GM19468 (cell line): Measurements from ENCODE around the gene SPATA31C2.
"Not testable (repeated sequence)": the region's sequence is repeated elsewhere in the genome, so short reads cannot be mapped to it uniquely, and the experiment has no call there.

Experiments
- ATAC-seq: cut with Tn5 transposase; IDR thresholded peaks from one replicate; pipeline ENCODE4 v1.9.1; 2021; ENCODE audit warnings: mild to moderate bottlenecking, moderate library complexity, moderate number of reproducible peaks; ENCODE audit not compliant: unreplicated experiment; ENCODE audit errors: extremely low read depth

Gene SPATA31C2

DNA sequence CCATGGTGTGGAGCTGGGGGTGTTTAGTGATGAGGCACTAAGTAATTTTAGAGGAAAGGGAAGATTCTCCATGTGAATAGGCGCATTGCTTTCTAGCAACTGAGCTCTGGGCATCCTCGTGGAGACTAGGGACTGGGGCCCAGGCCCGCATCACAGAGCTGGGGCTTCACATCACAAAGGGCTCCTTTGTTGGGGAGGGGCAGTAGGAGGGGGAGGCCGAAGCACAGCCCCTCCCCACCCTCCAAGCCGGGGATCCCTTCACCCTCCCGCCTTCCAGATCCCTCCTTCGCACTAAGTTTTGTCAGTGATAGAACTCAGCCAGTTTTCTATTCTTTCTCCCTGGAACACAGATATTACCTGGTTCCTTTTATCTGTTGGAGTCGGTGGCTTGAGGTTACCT lies at the start of gene SPATA31C2:
Gene SPATA31C2 (minus strand): TSS at position 101 of the 400 bp plus-strand sequence. CDS start 29 bp downstream, at position 72.
- ATAC-seq: not testable (repeated sequence)

DNA sequence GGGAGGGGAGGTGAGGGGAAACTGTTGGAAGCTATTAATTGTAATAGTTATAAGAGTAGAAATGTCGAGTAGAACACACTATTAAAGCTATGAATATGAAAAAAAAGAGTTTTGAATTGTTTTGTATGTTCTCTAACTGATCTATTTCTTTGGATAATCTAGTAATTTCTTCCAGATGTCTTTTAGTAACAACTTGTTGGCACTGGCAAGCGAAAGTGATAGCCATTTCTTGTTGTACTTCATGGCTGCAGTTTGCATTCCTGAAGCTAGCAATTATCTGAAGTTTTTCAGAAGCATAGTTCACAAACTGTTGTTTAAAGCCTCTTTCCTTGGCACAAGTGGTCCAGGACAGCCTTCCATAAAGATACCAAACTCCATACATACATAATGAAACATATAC lies 49.4 kb upstream of the SPATA31C2 start:
- no peak for ATAC-seq

DNA sequence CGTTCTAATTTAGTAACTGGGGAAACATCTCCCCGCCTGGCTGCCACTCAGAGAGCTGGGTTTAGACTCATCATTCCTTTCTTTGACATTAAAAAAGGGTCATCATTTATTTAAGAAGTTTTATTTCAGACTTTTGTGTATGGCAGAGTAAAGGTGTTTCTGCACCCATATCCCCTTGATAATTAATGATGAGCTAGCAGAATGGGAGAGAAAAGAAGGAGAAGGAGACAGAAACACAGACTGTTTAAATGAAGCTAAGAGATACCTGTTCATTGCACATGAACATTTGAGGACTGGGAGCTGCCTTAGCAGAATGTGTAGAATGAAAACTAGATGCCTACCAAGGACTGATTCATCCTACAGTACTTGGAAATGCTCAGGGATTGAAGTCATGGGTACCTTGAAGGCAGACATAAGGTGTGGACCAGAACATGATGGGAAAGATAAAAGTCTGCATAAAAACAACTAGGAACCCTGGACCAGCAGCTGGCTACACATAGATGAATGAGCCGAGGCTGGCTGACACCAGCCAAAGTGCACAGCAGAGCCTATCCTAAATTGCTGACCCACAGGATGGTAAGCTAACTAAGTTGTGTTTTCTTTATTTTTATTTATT lies 48.3 kb upstream of the SPATA31C2 start:
- no peak for ATAC-seq

DNA sequence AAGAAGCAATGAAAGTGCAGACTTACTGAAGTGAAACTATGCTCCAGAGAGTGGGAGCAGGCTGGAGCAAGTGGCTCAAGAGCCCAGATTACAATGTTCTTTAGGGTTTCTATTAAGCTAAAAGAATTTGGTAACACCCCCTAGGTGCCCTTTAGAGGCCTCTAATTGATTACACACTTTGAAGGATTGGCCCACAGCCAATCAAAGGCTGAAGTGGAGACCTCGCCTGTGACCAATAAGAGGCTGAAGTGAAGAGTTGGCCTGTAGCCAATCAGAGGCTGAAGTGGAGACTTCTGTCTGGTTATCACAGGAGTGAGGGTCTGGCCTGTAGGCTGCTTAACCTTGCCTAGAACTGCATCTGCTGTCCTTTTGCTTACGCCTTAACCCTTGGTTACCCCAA lies 46.7 kb upstream of the SPATA31C2 start:
- ATAC-seq: no peak

DNA sequence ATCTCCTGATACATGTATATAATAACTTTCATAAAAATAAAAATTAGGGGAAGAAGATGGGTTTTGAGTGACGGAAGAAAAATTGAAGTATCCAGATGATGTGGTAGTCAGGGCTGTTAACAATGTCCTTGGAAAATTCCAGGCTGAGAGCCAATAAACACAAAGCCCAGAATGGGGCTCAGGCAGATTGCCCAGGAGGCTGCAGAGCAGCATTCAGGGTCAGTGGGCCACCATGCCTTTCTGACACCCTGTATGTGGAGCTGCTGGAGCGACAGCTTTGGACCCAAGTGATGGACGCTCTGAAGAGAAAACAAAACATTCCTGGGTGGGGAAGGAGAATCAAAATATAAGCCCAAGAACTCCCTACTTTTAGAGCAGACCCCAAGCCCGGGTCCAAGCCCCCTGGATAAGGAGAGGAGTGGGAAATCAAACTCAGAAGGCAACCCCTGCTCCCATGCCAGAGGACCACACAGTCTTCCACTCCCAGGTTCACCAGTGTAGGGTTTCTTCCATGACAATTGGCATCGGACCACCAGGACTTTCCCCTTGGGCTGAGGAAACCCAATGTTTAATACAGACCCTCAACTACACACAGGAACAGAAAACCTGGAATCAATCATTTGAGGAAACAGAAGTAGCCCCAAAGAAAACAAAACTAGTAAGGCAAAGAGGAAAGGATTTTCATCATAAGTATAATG lies 45.7 kb upstream of the SPATA31C2 start:
- no peak for ATAC-seq

DNA sequence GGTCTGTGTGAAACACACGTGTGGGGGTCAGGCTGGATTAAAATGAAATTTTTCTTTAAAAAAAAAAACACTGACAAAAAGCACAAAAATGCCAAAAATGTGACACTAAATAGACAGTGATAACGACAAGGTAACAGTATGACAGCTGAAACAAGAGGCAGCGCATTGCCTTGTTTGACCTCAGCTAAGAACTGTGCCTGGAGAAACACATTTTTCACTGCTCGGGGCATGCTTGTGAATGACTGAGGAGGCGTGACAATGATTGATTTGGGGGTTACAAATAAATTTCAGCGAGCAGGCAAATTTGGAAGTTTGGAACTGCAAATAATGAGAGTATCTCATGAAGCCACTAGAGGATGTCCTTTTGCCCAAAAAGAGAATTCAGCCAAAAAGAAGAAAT lies 44.2 kb upstream of the SPATA31C2 start:
- no peak for ATAC-seq

DNA sequence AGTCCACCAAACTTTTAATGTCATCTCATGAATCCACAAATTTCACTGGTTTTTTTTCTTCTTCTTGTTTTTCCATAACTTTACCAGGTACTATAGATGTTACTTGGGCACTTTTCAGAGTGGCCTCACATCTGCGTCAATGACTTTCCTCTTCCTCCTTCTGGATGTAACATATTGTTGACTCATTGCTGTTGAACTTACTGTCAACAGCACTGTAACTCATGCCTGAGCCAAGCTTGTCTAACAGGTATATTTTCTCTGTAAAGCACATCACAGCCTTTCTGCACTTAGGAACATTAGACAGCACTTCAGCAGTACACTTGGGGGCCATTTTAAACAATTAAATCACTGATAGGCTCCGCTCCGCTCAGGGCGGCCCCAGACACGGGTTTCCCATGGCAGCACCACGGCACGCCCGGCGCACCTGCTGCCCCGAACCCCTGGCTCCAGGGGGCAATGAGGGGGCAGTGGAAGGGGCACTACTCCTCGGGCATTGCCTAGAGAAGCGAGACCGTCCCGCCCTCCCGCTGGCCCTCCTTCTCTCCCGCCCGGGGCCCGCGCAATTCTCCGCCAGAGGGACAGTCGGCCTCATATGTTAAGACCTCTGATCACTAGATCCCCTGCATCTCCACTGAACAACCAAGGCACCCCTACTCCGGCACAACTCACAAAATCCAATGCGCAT lies 41.9 kb upstream of the SPATA31C2 start:
- ATAC-seq: no peak

DNA sequence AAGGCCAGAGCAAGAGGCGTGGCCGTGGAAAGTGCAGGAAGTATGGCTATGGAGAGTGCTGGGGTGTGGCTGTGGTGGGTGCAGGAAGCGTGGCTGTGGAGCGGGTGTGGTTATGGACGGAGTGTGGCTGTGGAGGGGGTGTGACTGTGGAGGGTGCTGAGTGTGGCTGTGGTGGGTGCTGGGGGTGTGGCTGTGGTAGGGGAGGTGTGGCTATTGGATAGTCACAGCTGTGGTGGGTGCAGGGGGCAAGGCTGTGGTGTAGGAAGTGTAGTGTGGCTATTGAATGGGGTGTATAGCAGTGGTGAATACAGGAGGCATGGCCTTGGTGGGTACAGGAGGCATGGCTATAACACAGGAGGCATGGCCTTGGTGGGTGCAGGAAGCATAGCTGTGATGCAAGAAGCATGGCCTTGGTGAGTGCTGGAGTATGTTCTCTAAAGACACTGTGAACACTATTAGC lies 40.8 kb upstream of the SPATA31C2 start:
- ATAC-seq: no peak

DNA sequence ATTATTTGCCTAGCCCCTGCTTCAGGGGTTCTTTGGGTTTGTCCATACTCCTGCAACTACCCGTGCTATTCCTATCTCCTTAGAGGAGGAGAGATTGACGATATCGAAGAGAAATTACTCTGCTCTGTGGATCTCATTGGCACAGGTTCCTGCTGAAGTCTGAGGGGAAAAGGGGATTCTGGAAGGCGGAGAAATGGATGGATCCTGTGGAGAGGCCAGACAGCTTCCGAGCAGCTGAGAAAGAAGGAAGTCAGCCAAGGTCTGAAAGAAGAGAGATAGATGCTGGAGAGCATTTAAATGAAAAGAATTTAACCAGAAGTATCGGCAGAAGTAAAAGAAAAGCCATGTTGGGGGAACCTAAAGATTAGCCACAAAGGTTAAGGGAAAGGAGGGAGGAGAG lies 40.4 kb upstream of the SPATA31C2 start:
- ATAC-seq: no peak

DNA sequence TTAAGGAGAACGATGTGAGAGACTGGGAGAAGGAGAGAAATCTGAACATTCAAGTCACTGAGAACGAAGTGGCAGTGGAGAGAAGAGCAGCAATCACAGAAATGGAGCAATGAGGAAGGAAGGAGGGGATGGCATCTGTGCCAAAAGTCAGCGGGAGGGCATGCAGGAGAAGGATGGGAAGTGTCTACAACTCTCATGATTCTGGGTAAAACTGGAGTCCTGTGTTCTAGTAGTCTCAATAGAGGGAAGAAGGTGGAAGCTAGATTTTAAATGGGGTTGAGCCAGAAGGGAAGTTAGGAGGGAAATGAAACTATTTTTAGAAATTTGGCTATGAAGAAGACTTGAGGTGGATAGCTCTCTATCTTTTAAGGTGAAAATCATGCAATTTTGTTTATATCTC lies 39.1 kb upstream of the SPATA31C2 start:
- ATAC-seq: no peak

DNA sequence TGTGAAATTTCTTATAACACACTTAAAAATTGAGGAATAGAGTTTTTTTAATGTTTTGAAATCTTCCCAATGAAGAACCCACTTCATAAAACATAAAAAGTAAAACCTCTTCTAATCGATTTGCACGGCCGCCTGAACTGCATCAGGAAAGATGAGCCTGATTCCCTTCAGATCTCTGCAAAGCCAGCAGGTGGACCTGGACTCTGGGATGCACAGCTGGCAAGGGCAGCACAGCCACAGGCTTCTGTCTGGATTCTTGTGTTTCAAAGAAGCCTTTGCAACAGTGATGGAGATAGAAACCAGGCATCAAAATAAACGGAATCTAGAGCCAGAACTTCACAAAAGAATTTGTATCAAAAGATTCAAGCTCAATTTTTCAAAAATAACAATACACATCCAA lies 36.0 kb upstream of the SPATA31C2 start:
- no peak for ATAC-seq

DNA sequence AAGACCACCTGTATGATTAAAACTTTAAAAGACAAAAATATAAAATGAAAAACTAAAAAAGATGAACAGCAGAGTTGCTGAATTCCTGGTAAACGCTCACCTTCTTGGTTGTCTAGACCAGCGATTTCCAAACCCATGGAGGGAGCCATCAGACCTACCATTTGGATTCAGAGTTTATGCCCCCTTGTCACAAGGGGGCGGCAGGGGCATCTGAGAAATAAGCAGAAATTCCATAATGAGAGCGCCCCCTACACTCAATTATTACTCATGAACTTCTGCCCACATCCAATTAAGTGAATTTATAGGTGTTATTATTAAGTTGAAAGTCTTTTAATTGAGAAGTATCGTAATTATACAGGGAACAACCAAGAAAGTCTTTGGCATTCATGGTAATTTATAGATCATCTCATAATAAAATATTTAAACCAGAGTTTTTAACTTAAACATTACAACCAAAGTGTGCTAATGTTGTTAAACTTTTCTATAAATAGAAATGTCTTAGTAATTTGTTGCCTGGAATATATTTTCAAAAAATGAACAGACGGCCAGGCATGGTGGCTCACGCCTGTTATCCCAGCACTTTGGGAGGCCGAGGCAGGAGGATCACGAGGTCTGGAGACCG lies 35.2 kb upstream of the SPATA31C2 start:
- ATAC-seq: no peak

DNA sequence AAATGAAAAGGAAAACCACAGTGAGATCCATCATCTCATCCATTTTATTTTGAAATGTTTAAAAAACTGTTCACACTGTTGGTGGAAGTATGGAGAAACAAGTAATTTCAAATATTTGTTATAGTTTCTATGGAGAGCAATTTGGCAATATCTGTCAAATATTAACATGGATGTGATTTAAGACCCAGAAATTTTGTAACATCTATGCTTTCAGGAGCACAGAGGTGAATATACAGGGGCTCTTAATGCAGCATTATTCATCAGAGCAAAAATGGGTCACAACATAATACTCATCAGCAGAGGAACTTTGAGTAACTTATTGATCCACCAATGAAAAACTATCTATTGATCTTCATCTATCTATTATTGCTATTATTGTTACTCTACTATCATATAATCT lies 31.4 kb upstream of the SPATA31C2 start:
- no peak for ATAC-seq

DNA sequence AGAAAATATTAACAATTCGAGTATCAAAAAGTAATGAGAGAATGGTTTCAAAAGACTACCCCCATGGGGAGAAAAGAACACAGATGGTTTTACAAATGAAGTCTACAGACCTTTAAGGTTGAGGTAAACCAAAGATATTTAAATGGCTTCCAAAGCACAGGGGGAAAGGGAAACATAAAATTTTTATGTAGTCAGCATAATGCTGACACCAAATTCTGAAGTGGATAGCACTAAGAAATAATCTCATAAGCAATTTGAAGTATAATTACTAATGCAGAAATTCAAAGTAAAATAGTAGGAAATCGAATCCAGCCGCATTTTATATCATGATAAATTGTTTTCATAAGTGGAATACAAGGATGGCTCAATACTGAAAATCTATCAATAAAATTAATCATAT lies 30.3 kb upstream of the SPATA31C2 start:
- no peak for ATAC-seq

DNA sequence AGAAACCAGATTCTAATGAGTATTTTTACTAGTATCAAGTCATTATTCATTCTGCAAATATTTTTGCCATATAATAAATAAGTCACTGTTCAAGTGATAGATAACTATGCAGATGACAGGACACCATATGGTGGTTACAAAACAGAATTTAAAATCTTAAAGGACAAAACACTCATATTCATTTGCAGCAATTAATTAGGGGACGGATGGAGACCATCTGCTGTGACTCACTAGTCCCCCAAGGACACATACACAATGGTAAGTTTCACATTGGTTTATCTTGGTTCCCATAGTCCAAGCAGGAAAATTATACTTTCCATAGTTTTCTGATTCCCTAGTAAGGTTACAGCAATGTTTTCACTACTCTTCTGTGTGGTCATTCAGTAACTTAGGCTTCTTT lies 28.4 kb upstream of the SPATA31C2 start:
- no peak for ATAC-seq

DNA sequence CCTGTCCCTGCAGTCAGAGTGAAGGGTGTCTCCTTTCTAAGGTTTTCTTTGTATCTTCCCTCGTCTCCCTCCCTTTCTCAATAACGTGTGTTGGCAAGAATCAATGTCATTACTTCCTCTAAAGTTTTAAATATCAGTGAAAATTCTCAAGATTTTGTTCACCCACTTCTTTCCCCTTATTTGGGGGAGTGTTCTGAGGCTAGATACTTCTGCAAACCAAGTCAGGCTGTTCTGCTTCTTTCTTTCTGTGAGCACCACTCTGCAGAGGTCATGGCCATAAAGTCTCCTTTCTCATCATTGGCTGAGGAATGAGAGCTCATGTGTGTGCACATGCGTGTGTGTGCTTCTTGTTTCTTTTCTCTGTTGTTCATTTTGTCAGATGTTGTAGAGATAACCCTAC lies 26.6 kb upstream of the SPATA31C2 start:
- ATAC-seq: no peak

DNA sequence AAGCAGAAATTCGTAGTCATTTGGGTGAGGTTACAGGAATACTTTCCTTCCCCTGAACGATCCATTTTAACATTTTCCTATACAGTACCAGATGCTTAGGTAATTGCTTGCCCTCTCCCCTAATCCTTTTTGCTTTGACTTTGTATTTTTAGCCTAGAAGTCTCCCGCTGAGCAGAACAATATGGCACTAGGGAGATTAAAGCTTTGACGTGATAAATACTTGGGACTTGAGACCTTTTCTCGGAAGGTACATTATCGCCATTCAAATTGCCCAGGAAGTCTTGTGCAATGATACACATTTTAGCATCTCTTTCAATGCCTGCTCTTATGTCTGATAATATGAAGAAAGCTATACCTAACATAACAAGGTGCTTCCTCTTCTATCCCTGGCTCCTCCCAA lies 22.9 kb upstream of the SPATA31C2 start:
- ATAC-seq: no peak

DNA sequence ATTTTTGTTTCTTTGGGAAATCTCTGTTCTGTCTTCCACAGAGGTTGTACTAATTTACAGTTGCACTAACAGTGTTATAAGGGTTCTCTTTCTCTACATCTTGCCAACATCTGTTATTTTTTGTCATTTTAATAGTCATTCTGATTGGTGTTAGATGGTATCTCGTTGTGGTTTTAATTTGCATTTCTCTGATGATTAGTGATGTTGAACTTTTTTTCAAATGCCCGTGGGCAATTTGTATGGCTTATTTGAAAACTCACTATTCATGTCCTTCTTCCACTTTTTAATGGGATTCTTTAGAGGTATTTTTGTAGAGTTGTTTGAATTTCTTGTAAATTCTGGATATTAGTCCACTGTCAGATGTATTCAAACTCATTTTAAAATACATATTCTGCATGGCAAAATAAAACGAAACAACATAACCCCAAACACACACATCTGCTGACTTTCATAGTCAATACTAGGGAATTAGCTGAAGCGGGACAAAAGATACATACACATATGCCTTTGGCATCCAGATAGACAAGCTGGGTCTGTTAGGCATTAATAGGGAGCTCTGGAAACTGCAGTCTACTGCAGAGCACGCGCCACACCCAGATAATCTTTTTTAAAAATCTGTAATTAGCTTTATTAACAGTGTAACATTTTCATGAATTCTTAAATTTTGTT lies 5.8 kb upstream of the SPATA31C2 start:
- ATAC-seq: no peak

DNA sequence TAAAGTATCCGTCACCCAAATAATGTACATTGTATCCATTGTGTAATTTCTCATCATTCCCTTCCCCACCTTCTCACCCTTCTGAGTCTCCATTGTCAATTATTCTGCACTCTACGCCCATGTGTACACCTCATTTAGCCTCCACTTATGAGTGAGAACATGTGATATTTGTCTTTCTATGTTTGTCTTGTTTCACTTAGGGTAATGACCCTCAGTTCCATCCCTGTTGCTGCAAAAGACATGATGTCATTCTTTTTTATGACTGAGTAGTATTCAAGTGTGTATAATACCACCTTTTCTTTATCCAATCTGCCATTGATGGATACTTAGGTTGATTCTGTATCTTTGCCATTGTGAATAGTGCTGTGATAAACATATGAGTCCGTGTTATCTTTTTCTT lies 4.9 kb upstream of the SPATA31C2 start:
- ATAC-seq: no peak

DNA sequence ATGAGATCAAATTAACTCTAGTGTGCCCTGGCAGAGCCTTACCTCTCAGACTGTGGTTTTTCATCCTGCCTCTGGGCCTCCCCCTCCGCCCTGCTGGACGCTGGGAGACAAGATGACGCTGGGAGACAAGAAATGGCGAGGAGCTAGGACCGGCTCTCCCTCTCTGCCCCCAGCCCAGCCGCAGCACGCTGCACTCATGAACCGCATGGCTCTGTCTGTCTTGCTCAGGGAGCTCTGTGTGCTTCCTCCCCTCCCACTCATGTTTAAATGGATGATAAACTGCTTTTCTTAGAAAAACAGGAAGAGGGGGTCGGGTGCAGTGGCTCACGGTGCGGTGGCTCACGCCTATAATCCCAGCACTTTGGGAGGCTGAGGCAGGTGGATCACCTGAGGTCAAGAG lies 4.7 kb downstream of the SPATA31C2 start:
- ATAC-seq: not testable (repeated sequence)
